ENCODE data around the gene AGPS. TPM values are rescaled to one million over a fixed set of nuclear protein-coding genes. Genes with fewer than 3 reads are reported as not detected.
"Not testable (repeated sequence)": the region's sequence is repeated elsewhere in the genome, so short reads cannot be mapped to it uniquely, and the experiment has no call there.

The AGPS gene
- total and polyA plus RNA-seq, 9 of the 15 experiments (the other 6 are each of a cell fraction or from before 2014, with no cell fraction given): 15.5 to 211 (median 63.1) TPM

DNA sequence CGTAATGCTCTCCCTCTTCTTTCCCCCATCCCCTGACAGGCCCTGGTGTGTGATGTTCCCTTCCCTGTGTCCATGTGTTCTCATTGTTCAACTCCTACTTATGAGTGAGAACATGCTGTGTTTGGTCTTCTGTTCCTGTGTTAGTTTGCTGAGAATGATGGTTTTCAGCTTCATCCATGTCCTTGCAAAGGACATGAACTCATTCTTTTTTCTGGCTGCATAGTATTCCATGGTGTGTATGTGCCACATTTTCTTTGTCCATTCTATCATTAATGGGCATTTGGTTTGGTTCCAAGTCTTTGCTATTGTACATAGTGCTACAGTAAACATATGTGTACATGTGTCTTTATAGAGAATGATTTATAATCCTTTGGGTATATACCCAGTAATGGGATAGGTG is 24.6 kb upstream of the AGPS start:
- H3K9me3 ChIP-seq (replicated peaks; ENCODE audit: control insufficient read depth, insufficient read depth, low read depth, low read length); H3K4me2 ChIP-seq (ENCODE audit: insufficient read depth, low read length); BruUV-seq (replicated peaks); POLR2A ChIA-PET; in situ Hi-C loops (cut with MboI); H3K79me2 ChIP-seq (ENCODE audit: control insufficient read depth, insufficient read depth, low read length); ATAC-seq; H3K9ac ChIP-seq (ENCODE audit: insufficient read depth in 1 of 2, low read depth in 2 of 2, low read length in 2 of 2); H3K4me3 ChIP-seq; H3K4me1 ChIP-seq (replicated peaks in 1 of 2; ENCODE audit: control insufficient read depth in 2 of 2, insufficient read depth in 2 of 2, low read length in 2 of 2); H4K20me1 ChIP-seq (replicated peaks; ENCODE audit: control insufficient read depth, insufficient read depth, low read length); DNase-seq (ENCODE audit: extremely low read depth in 1 of 4, low spot score in 3 of 4); H3K36me3 ChIP-seq (ENCODE audit: control insufficient read depth, insufficient read depth, low read length); H3K27ac ChIP-seq (ENCODE audit: extremely low read depth, low read depth, low read length); CTCF ChIA-PET (ENCODE audit: low intra/inter-chr PET ratio); H2AFZ ChIP-seq (ENCODE audit: low read depth, low read length); intact Hi-C loops (cut with micrococcal nuclease); H3K9me1 ChIP-seq (ENCODE audit: control insufficient read depth, insufficient read depth, low read length); FAIRE-seq; H3K27me3 ChIP-seq (ENCODE audit: control insufficient read depth in 2 of 2, insufficient read depth in 2 of 2, low read length in 2 of 2): not testable (repeated sequence)
- TF ChIP-seq ZNF146 (CRISPR knock-in tag; IDR thresholded peaks at IDR 0.05; ENCODE audit: unreplicated experiment): peak; percentile 92
- TF ChIP-seq, protein P1, sequence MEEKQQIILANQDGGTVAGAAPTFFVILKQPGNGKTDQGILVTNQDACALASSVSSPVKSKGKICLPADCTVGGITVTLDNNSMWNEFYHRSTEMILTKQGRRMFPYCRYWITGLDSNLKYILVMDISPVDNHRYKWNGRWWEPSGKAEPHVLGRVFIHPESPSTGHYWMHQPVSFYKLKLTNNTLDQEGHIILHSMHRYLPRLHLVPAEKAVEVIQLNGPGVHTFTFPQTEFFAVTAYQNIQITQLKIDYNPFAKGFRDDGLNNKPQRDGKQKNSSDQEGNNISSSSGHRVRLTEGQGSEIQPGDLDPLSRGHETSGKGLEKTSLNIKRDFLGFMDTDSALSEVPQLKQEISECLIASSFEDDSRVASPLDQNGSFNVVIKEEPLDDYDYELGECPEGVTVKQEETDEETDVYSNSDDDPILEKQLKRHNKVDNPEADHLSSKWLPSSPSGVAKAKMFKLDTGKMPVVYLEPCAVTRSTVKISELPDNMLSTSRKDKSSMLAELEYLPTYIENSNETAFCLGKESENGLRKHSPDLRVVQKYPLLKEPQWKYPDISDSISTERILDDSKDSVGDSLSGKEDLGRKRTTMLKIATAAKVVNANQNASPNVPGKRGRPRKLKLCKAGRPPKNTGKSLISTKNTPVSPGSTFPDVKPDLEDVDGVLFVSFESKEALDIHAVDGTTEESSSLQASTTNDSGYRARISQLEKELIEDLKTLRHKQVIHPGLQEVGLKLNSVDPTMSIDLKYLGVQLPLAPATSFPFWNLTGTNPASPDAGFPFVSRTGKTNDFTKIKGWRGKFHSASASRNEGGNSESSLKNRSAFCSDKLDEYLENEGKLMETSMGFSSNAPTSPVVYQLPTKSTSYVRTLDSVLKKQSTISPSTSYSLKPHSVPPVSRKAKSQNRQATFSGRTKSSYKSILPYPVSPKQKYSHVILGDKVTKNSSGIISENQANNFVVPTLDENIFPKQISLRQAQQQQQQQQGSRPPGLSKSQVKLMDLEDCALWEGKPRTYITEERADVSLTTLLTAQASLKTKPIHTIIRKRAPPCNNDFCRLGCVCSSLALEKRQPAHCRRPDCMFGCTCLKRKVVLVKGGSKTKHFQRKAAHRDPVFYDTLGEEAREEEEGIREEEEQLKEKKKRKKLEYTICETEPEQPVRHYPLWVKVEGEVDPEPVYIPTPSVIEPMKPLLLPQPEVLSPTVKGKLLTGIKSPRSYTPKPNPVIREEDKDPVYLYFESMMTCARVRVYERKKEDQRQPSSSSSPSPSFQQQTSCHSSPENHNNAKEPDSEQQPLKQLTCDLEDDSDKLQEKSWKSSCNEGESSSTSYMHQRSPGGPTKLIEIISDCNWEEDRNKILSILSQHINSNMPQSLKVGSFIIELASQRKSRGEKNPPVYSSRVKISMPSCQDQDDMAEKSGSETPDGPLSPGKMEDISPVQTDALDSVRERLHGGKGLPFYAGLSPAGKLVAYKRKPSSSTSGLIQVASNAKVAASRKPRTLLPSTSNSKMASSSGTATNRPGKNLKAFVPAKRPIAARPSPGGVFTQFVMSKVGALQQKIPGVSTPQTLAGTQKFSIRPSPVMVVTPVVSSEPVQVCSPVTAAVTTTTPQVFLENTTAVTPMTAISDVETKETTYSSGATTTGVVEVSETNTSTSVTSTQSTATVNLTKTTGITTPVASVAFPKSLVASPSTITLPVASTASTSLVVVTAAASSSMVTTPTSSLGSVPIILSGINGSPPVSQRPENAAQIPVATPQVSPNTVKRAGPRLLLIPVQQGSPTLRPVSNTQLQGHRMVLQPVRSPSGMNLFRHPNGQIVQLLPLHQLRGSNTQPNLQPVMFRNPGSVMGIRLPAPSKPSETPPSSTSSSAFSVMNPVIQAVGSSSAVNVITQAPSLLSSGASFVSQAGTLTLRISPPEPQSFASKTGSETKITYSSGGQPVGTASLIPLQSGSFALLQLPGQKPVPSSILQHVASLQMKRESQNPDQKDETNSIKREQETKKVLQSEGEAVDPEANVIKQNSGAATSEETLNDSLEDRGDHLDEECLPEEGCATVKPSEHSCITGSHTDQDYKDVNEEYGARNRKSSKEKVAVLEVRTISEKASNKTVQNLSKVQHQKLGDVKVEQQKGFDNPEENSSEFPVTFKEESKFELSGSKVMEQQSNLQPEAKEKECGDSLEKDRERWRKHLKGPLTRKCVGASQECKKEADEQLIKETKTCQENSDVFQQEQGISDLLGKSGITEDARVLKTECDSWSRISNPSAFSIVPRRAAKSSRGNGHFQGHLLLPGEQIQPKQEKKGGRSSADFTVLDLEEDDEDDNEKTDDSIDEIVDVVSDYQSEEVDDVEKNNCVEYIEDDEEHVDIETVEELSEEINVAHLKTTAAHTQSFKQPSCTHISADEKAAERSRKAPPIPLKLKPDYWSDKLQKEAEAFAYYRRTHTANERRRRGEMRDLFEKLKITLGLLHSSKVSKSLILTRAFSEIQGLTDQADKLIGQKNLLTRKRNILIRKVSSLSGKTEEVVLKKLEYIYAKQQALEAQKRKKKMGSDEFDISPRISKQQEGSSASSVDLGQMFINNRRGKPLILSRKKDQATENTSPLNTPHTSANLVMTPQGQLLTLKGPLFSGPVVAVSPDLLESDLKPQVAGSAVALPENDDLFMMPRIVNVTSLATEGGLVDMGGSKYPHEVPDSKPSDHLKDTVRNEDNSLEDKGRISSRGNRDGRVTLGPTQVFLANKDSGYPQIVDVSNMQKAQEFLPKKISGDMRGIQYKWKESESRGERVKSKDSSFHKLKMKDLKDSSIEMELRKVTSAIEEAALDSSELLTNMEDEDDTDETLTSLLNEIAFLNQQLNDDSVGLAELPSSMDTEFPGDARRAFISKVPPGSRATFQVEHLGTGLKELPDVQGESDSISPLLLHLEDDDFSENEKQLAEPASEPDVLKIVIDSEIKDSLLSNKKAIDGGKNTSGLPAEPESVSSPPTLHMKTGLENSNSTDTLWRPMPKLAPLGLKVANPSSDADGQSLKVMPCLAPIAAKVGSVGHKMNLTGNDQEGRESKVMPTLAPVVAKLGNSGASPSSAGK (IDR thresholded peaks at IDR 0.05): 0 out of 2 replicates have a peak, but pooled peaks have one; percentile 33
- peak; percentile 66; the same call in 1 of the 2 replicates for TF ChIP-seq BCOR (IDR thresholded peaks at IDR 0.05)
- WGBS (ENCODE audit: insufficient coverage, low coverage, missing lambda C conversion rate): 100% methylated on average over 1 of the region's 1 CpG
